Measurements from ENCODE around the gene GAPDHS. TPM values are rescaled to one million over a fixed set of nuclear protein-coding genes. Genes with fewer than 3 reads are reported as not detected.

GAPDHS gene
- total RNA-seq, 1 donor from 2014 or later, result not detected

GRCh38 chr19:35543280-35544109 lies 10.2 kb downstream of the GAPDHS start:
- H3K27ac Mint-ChIP-seq, result no peak overlapping the region
- H3K27me3 Mint-ChIP-seq, result no peaks in the 10 kb centered on the region
- TF ChIP-seq, protein P1, sequence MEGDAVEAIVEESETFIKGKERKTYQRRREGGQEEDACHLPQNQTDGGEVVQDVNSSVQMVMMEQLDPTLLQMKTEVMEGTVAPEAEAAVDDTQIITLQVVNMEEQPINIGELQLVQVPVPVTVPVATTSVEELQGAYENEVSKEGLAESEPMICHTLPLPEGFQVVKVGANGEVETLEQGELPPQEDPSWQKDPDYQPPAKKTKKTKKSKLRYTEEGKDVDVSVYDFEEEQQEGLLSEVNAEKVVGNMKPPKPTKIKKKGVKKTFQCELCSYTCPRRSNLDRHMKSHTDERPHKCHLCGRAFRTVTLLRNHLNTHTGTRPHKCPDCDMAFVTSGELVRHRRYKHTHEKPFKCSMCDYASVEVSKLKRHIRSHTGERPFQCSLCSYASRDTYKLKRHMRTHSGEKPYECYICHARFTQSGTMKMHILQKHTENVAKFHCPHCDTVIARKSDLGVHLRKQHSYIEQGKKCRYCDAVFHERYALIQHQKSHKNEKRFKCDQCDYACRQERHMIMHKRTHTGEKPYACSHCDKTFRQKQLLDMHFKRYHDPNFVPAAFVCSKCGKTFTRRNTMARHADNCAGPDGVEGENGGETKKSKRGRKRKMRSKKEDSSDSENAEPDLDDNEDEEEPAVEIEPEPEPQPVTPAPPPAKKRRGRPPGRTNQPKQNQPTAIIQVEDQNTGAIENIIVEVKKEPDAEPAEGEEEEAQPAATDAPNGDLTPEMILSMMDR (IDR thresholded peaks at IDR 0.05), result no peak
- peaks cover 14% of the 10 kb centered on the region for H3K36me3 Mint-ChIP-seq (ENCODE audit: low read depth)
- intact Hi-C loops (cut with micrococcal nuclease), result no loop called here
- peaks cover 37% of the 10 kb centered on the region for H3K4me1 Mint-ChIP-seq
- POLR2A ChIA-PET, result interaction anchor here (0.7 to 0.8 kb wide), 2 partner anchors 166 to 320 kb away, joined by 3 to 7 read pairs; no protein-coding TSS in a partner anchor
- no peaks in the 10 kb centered on the region for H3K9me3 Mint-ChIP-seq
- no peak for ATAC-seq (ENCODE audit: low read depth)
- no peak overlapping the region for H3K4me3 Mint-ChIP-seq
- CTCF ChIA-PET, result no interaction called here
- no peak for DNase-seq

- Mint-ChIP-seq H3K36me3 (ENCODE audit: low read depth) (peaks cover 17% of the 10 kb centered on the region), H3K4me3 (peak overlapping the region; percentile 88), H3K27me3 (no peaks in the 10 kb centered on the region), H3K4me1 (peaks cover 45% of the 10 kb centered on the region), H3K27ac (peak overlapping the region; percentile 79), H3K9me3 (no peaks in the 10 kb centered on the region)
- ChIA-PET POLR2A (interaction anchor here (0.8 to 1.0 kb wide), 2 partner anchors 99 to 321 kb away, joined by 3 read pairs; no protein-coding TSS in a partner anchor), CTCF (no interaction called here)
- TF ChIP-seq, protein P1 (IDR thresholded peaks at IDR 0.05), result no peak
- intact Hi-C loops (cut with micrococcal nuclease), result no loop called here
- no peak for ATAC-seq (ENCODE audit: low read depth)
- no peak for DNase-seq
Measured at GRCh38 chr19:35544110-35544802, 11.0 kb downstream of the GAPDHS start.

DNA sequence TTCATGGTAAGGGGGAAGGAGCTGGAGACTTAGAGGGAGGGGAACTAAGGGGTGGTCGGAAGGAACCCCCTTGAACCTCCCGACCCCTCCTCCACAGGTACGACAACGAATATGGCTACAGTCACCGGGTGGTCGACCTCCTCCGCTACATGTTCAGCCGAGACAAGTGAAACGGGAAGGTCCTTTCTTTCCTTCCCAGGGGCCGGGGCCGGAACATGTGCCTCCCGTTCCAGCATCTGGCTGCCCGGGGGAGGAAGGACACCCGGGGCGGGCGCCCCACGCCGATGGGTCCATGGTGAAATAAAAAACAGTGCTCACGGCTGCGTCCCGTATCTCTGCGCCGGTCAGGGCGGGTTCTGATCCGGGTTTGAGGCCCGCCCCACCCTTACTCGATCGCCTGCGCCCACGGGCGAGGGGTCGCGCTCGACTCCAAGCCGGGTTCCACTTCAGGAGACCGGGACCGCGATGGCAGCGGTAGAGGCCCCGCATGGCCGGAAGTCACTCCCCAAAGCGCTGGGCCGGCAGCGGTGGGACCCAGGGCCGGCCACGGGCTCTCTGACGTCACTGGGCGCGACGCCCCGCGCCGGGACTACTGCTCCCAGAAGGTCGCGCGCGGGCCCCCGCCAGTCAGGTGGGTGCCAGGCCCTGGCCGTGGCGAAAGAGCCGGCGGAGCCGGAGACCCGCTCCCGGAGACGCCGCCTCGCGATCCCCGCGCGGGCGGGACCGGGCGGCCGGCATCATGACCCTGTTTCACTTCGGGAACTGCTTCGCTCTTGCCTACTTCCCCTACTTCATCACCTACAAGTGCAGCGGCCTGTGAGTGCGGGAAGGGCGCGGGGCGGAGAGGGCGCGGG lies 12.0 kb downstream of the GAPDHS start, which contains the start of gene TMEM147:
Gene TMEM147, plus strand, starts transcription at position 626 of the 854 bp plus-strand sequence. Its CDS starts 114 bp downstream, at position 740.
- no peaks in the 10 kb centered on the region for H3K9me3 Mint-ChIP-seq
- DNase-seq, result peak; percentile 84
- ATAC-seq (ENCODE audit: low read depth), result peak; percentile 89
- TF ChIP-seq, protein P1 (IDR thresholded peaks at IDR 0.05), result no peak
- intact Hi-C loops (cut with micrococcal nuclease), result loop anchor here (1.0 to 5.0 kb wide), 5 partner anchors 35 to 386 kb away; partner anchors contain the start of genes ETV2, HAUS5, HSPB6 and PROSER3
- H3K27ac Mint-ChIP-seq, result peak within 1 kb of the TSS; percentile 79
- peak within 1 kb of the TSS; percentile 88 for H3K4me3 Mint-ChIP-seq
- no peaks in the 10 kb centered on the region for H3K27me3 Mint-ChIP-seq
- peaks cover 44% of the 10 kb centered on the region for H3K4me1 Mint-ChIP-seq
- CTCF ChIA-PET, result no interaction called here
- H3K36me3 Mint-ChIP-seq (ENCODE audit: low read depth), result peaks cover 20% of the 10 kb centered on the region
- POLR2A ChIA-PET, result interaction anchor here (0.9 to 1.0 kb wide), 2 partner anchors 98 to 103 kb away, joined by 3 read pairs; partner anchors contain the start of gene COX6B1

DNA sequence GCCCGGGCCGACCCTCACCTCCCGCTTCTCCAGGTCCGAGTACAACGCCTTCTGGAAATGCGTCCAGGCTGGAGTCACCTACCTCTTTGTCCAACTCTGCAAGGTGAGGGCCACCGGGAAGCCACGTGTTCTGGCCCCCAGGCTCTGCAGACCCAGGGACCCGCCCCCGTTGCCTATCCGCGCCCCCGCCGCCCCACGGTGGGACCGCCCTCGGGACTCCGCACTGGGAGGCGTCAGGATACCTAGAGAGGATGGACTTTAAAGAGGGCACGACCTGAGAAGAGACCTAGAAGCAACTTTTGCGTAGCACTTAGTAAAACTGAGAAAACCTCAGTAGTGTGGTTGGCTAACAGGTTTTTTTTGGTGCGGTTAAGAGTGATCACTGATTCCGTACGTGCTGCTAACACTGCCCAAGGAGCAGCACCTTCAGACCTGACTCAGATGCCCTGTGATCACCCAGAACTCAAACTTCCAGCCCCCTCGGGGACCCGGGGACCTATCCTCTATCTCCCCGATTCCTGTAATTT lies 12.7 kb downstream of the GAPDHS start:
- Mint-ChIP-seq H3K27ac (peak overlapping the region; percentile 72), H3K4me3 (peak overlapping the region; percentile 88), H3K4me1 (peaks cover 37% of the 10 kb centered on the region), H3K27me3 (no peaks in the 10 kb centered on the region), H3K36me3 (ENCODE audit: low read depth) (peaks cover 23% of the 10 kb centered on the region), H3K9me3 (no peaks in the 10 kb centered on the region)
- CTCF ChIA-PET, result no interaction called here
- ATAC-seq (ENCODE audit: low read depth) (peak; percentile 52), DNase-seq (no peak)
- intact Hi-C loops (cut with micrococcal nuclease), result loop anchor here (1.0 to 5.0 kb wide), 5 partner anchors 36 to 385 kb away; partner anchors contain the start of genes ETV2, HAUS5, HSPB6 and PROSER3
- TF ChIP-seq, protein P1 (IDR thresholded peaks at IDR 0.05), result no peak
- POLR2A ChIA-PET, result no interaction called here

Measured in activated B cell treated with CpG ODN at 0.5 μM for 24 hours (primary cell).